CD4-positive, alpha-beta memory T cell (primary cell): Measurements from ENCODE around the gene CCDC47. TPM values are rescaled to one million over a fixed set of nuclear protein-coding genes. Genes with fewer than 3 reads are reported as not detected.

Experiments
- CTCF ChIA-PET: fragments of 350-600 bp; sonication (Branson Sonifier 250); formaldehyde crosslinking; loops from one replicate; lab custom pipeline; 2021; ENCODE audit warnings: inconsistent platforms; ENCODE audit not compliant: partially characterized antibody; lab: Charles Lee
- POLR2A ChIA-PET: fragments of 350-600 bp; sonication (Branson Sonifier 250); formaldehyde crosslinking; loops from one replicate; lab custom pipeline; 2021; ENCODE audit not compliant: partially characterized antibody; lab: Charles Lee
- DNase-seq, 5 donors: peaks; one replicate each; pipeline versions ENCODE4 v3.0.0 to v3.0.0-alpha.2; 2020 to 2022; ENCODE audit warnings: mixed read lengths in 1 of 5
- H3K27ac ChIP-seq: one replicate; pipeline ENCODE4 v1.7.0; 2013; ENCODE audit warnings: low read depth, low read length
- H3K27me3 ChIP-seq: 2 replicates; pipeline ENCODE4 v1.7.0; 2013; ENCODE audit warnings: mild to moderate bottlenecking, low read length, moderate library complexity; ENCODE audit not compliant: insufficient read depth
- H3K36me3 ChIP-seq: 2 replicates; pipeline ENCODE4 v1.7.0; 2013; ENCODE audit warnings: mild to moderate bottlenecking, low read length, moderate library complexity; ENCODE audit not compliant: insufficient read depth
- H3K4me1 ChIP-seq: 2 replicates; pipeline ENCODE4 v1.7.0; 2013; ENCODE audit warnings: mild to moderate bottlenecking, low read length, moderate library complexity; ENCODE audit not compliant: insufficient read depth
- H3K4me3 ChIP-seq, 2 donors: one replicate each; pipeline ENCODE4 v1.7.0; 2013; ENCODE audit warnings: low read length in 2 of 2, mild to moderate bottlenecking in 1 of 2
- H3K9me3 ChIP-seq, 2 donors: one replicate each; pipeline ENCODE4 v1.7.0; 2013; ENCODE audit warnings: low read length in 2 of 2, control low read depth in 1 of 2; ENCODE audit not compliant: control insufficient read depth in 1 of 2
- H3K27ac Mint-ChIP-seq, 7 donors: one replicate each; pipeline ENCODE4 v1.8.0; 2020 to 2021; ENCODE audit warnings: mixed read lengths in 7 of 7, mild to moderate bottlenecking in 6 of 7, inconsistent platforms in 3 of 7, moderate library complexity in 3 of 7
- H3K27me3 Mint-ChIP-seq, 2 donors: one replicate each; pipeline ENCODE4 v1.8.0; 2020 to 2021; ENCODE audit warnings: mixed read lengths in 2 of 2
- H3K36me3 Mint-ChIP-seq, 2 donors: one replicate each; pipeline ENCODE4 v1.8.0; 2020 to 2021; ENCODE audit warnings: mixed read lengths in 2 of 2, inconsistent platforms in 1 of 2, mild to moderate bottlenecking in 1 of 2
- H3K4me1 Mint-ChIP-seq, 4 donors: one replicate each; pipeline ENCODE4 v1.8.0; 2020 to 2021; ENCODE audit warnings: mixed read lengths in 4 of 4, mild to moderate bottlenecking in 1 of 4
- H3K4me3 Mint-ChIP-seq, 8 donors: one replicate each; pipeline ENCODE4 v1.8.0; 2020 to 2021; ENCODE audit warnings: mixed read lengths in 8 of 8, mild to moderate bottlenecking in 7 of 8, moderate library complexity in 6 of 8, inconsistent platforms in 3 of 8
- H3K9me3 Mint-ChIP-seq, 8 donors: one replicate each; pipeline ENCODE4 v1.8.0; 2020 to 2021; ENCODE audit warnings: mixed read lengths in 8 of 8, mild to moderate bottlenecking in 5 of 8, inconsistent platforms in 3 of 8, moderate library complexity in 1 of 8
- intact Hi-C: fragments of 100-400 bp; cut with micrococcal nuclease; formaldehyde crosslinking; loops from one replicate; pipeline ENCODE4 v1.15.1; 2023
- polyA plus RNA-seq, 2 donors: library from polyadenylated mRNA; unstranded; fragments of 300-500 nt; fragmentation: Illumina TruSeq; gene quantifications; one replicate each; pipeline ENCODE4 v1.2.3, GENCODE V29; 2021
- total RNA-seq, 2 experiments: library from RNA; stranded (reverse); gene quantifications; one replicate each; pipeline ENCODE4 v1.2.3, GENCODE V29; 2021

The CCDC47 gene
- total and polyA plus RNA-seq, 4 experiments from 2014 or later = 31.3 to 46.9 (median 37.9) TPM

GRCh38 chr17:63772801-63773271 lies 561 bp downstream of the CCDC47 start:
- peak in 3 of 5 donors; percentile 16 to 29 (median 20) for DNase-seq
- Mint-ChIP-seq H3K9me3 (peaks cover 0 to 3% (median 0%) of the 10 kb centered on the region in 8 donors), H3K27me3 (no peaks in the 10 kb centered on the region), H3K27ac (peak overlapping the region; percentile 99 to 100 (median 100)), H3K4me1 (peaks cover 32 to 77% (median 48%) of the 10 kb centered on the region in 4 donors), H3K4me3 (peak overlapping the region; percentile 91 to 100 (median 99)), H3K36me3 (peaks cover 7 to 38% of the 10 kb centered on the region in 2 donors)
- H3K27ac ChIP-seq = peak overlapping the region; percentile 99
- ChIA-PET POLR2A (interaction anchor here (0.8 to 6.7 kb wide), 30 partner anchors 8 to 733 kb away, joined by 3 to 178 read pairs (median 8); partner anchors contain the start of genes CEP95, CYB561, DDX5 and ICAM2), CTCF (interaction anchor here (1.1 to 2.1 kb wide), 9 partner anchors 9 to 76 kb away, joined by 3 to 11 read pairs (median 5); no protein-coding TSS in a partner anchor)
- H3K27me3 ChIP-seq = no peaks in the 10 kb centered on the region
- peaks cover 65% of the 10 kb centered on the region for H3K4me1 ChIP-seq
- H3K9me3 ChIP-seq = no peaks in the 10 kb centered on the region
- no peaks in the 10 kb centered on the region for H3K36me3 ChIP-seq
- H3K4me3 ChIP-seq = peak overlapping the region; percentile 87 to 97
- intact Hi-C loops = loop anchor here (1.0 to 5.0 kb wide), 8 partner anchors 32 to 734 kb away; partner anchors contain the start of genes CEP95, DDX5, FTSJ3 and ICAM2

GRCh38 chr17:63768433-63768832 lies 5.0 kb downstream of the CCDC47 start:
- H3K4me3 Mint-ChIP-seq = no peak overlapping the region
- H3K9me3 Mint-ChIP-seq = no peaks in the 10 kb centered on the region
- POLR2A ChIA-PET = interaction anchor here (1.0 to 1.4 kb wide), 2 partner anchors 11 to 66 kb away, joined by 3 to 4 read pairs; no protein-coding TSS in a partner anchor

GRCh38 chr17:63766754-63767153 lies 6.6 kb downstream of the CCDC47 start:
- H3K9me3 ChIP-seq = no peaks in the 10 kb centered on the region
- Mint-ChIP-seq H3K36me3 (peaks cover 31 to 35% of the 10 kb centered on the region in 2 donors), H3K27ac (peak overlapping the region in 2 of 7 donors; percentile 45 to 57), H3K4me3 (no peak overlapping the region), H3K27me3 (no peaks in the 10 kb centered on the region), H3K4me1 (peaks cover 24 to 41% (median 32%) of the 10 kb centered on the region in 4 donors), H3K9me3 (no peaks in the 10 kb centered on the region)
- no peak for DNase-seq
- peaks cover 31% of the 10 kb centered on the region for H3K36me3 ChIP-seq
- H3K4me3 ChIP-seq = no peak overlapping the region
- POLR2A ChIA-PET = interaction anchor here (0.9 to 1.7 kb wide), 7 partner anchors 25 to 80 kb away, joined by 3 to 6 read pairs (median 3); partner anchors contain the start of genes LIMD2 and STRADA
- intact Hi-C loops = loop anchor here (2.0 kb wide), 1 partner anchor 14 kb away; no protein-coding TSS in a partner anchor
- H3K27ac ChIP-seq = no peak overlapping the region
- H3K4me1 ChIP-seq = peaks cover 30% of the 10 kb centered on the region
- no peaks in the 10 kb centered on the region for H3K27me3 ChIP-seq
- CTCF ChIA-PET = no interaction called here

More at GRCh38 chr17:63768433-63768832, 5.0 kb downstream of the CCDC47 start:
- Histone ChIP-seq H3K9me3 (no peaks in the 10 kb centered on the region), H3K4me1 (peaks cover 42% of the 10 kb centered on the region), H3K27ac (no peak overlapping the region), H3K4me3 (no peak overlapping the region), H3K36me3 (peaks cover 19% of the 10 kb centered on the region), H3K27me3 (no peaks in the 10 kb centered on the region)
- Mint-ChIP-seq H3K27ac (peak overlapping the region in 1 of 7 donors; percentile 29), H3K4me1 (peaks cover 29 to 56% (median 42%) of the 10 kb centered on the region in 4 donors), H3K27me3 (no peaks in the 10 kb centered on the region), H3K36me3 (peaks cover 26 to 37% of the 10 kb centered on the region in 2 donors)
- intact Hi-C loops = no loop called here
- CTCF ChIA-PET = interaction anchor here (1.2 to 1.6 kb wide), 2 partner anchors 17 to 80 kb away, joined by 3 to 5 read pairs; no protein-coding TSS in a partner anchor
- no peak for DNase-seq

DNA sequence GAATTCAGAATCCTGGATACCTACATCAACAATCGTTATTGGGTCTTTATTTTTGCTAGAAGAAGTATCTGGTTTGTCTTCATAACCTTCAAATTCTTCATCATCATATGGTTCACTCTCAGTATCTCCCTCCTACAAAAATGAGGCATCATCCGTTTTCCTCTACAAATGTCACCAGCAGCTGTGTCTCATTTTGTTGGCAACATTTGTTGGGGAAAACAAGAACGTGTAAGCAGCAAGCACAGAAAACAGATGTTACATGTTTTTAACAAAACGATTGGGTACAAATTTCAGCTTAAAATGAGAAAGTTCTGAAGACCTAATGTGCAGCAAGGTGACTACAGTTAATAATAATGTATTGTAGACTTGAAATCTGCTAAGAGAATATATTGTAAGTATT lies 8.7 kb downstream of the CCDC47 start:
- no peak overlapping the region for H3K4me3 ChIP-seq
- H3K4me1 Mint-ChIP-seq = peaks cover 17 to 28% (median 22%) of the 10 kb centered on the region in 4 donors
- no peak for DNase-seq
- H3K27ac Mint-ChIP-seq = no peak overlapping the region
- H3K27ac ChIP-seq = no peak overlapping the region
- H3K27me3 ChIP-seq = no peaks in the 10 kb centered on the region
- ChIA-PET POLR2A (interaction anchor here (0.5 to 1.8 kb wide), 3 partner anchors 9 to 69 kb away, joined by 3 to 9 read pairs (median 3); partner anchors contain the start of genes CCDC47 and DDX42), CTCF (interaction anchor here (0.7 to 1.8 kb wide), 4 partner anchors 53 to 655 kb away, joined by 3 to 5 read pairs (median 4); no protein-coding TSS in a partner anchor)
- no peaks in the 10 kb centered on the region for H3K9me3 Mint-ChIP-seq
- no peak overlapping the region for H3K4me3 Mint-ChIP-seq
- H3K9me3 ChIP-seq = no peaks in the 10 kb centered on the region
- intact Hi-C loops = no loop called here
- peaks cover 15% of the 10 kb centered on the region for H3K4me1 ChIP-seq
- H3K36me3 ChIP-seq = peaks cover 44% of the 10 kb centered on the region
- no peaks in the 10 kb centered on the region for H3K27me3 Mint-ChIP-seq
- H3K36me3 Mint-ChIP-seq = peaks cover 34 to 49% of the 10 kb centered on the region in 2 donors

- ChIA-PET CTCF (interaction anchor here (0.6 to 1.8 kb wide), 3 partner anchors 21 to 52 kb away, joined by 3 read pairs; no protein-coding TSS in a partner anchor), POLR2A (interaction anchor here (0.6 to 2.0 kb wide), 6 partner anchors 11 to 67 kb away, joined by 3 to 8 read pairs (median 5); partner anchors contain the start of genes CCDC47 and DDX42)
- Histone ChIP-seq H3K27me3 (no peaks in the 10 kb centered on the region), H3K4me3 (no peak overlapping the region), H3K4me1 (peaks cover 6% of the 10 kb centered on the region), H3K36me3 (peaks cover 53% of the 10 kb centered on the region), H3K9me3 (no peaks in the 10 kb centered on the region), H3K27ac (no peak overlapping the region)
- DNase-seq = no peak
- peaks cover 13 to 21% (median 15%) of the 10 kb centered on the region in 4 donors for H3K4me1 Mint-ChIP-seq
- no peaks in the 10 kb centered on the region for H3K9me3 Mint-ChIP-seq
- no peaks in the 10 kb centered on the region for H3K27me3 Mint-ChIP-seq
- H3K27ac Mint-ChIP-seq = peak overlapping the region in 3 of 7 donors; percentile 26 to 72 (median 40)
- intact Hi-C loops = no loop called here
- H3K36me3 Mint-ChIP-seq = peaks cover 43 to 62% of the 10 kb centered on the region in 2 donors
- H3K4me3 Mint-ChIP-seq = no peak overlapping the region
Observed at GRCh38 chr17:63762161-63763078, 11.0 kb downstream of the CCDC47 start.

DNA sequence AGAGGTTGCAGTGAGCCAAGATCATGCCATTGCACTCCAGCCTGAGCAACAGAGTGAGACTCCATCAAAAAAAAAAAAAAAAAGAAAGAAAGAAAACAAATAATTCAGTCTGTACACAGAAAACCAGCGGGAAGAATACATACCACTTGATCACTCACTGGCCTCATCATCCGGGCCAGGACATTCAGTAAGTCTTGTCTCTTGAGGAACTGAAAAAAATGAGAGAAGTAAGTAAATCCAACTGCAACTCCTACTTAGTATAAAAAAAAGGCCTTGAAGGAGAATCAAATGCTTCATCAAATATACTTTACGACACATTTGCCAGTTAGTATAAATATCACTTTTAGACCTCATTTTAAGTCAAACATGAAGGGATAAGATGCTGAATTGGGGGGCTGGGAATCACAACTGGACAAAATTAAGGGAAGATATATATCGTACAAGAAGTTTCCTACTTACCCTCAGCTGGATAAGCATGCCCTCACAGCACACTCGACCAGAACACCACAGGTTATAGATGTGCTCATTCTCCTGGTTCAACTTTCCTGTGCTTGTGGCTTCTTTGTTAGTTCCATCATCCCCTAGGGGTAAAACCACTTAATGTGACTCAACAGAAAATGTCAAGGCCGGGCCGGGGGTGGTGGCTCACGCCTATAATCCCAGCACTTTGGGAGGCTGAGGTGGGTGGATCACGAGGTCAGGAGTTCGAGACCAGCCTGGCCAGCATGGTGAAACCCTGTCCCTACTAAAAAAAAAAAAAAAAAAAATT lies 12.4 kb downstream of the CCDC47 start:
- intact Hi-C loops = no loop called here
- H3K36me3 Mint-ChIP-seq = peaks cover 39 to 68% of the 10 kb centered on the region in 2 donors
- no peaks in the 10 kb centered on the region for H3K27me3 Mint-ChIP-seq
- CTCF ChIA-PET = interaction anchor here (1.8 kb wide), 1 partner anchor 50 kb away, joined by 3 read pairs; no protein-coding TSS in a partner anchor
- peaks cover 3 to 7% (median 5%) of the 10 kb centered on the region in 4 donors for H3K4me1 Mint-ChIP-seq
- no peak overlapping the region for H3K4me3 Mint-ChIP-seq
- no peak overlapping the region for H3K27ac ChIP-seq
- peak overlapping the region in 4 of 7 donors; percentile 19 to 47 (median 36) for H3K27ac Mint-ChIP-seq
- no peaks in the 10 kb centered on the region for H3K27me3 ChIP-seq
- peaks cover 61% of the 10 kb centered on the region for H3K36me3 ChIP-seq
- no peaks in the 10 kb centered on the region for H3K4me1 ChIP-seq
- H3K9me3 ChIP-seq = no peaks in the 10 kb centered on the region
- H3K9me3 Mint-ChIP-seq = no peaks in the 10 kb centered on the region
- POLR2A ChIA-PET = interaction anchor here (1.2 to 1.5 kb wide), 2 partner anchors 13 to 19 kb away, joined by 5 to 8 read pairs; partner anchors contain the start of gene CCDC47
- no peak overlapping the region for H3K4me3 ChIP-seq
- no peak for DNase-seq
